HG03521 (cell line): ENCODE measurements around the gene NUBP1.
"Not testable (repeated sequence)": the region's sequence is repeated elsewhere in the genome, so short reads cannot be mapped to it uniquely, and the experiment has no call there.

ENCODE experiments used
- ATAC-seq: cut with Tn5 transposase; IDR thresholded peaks from one replicate; pipeline ENCODE4 v1.9.1; 2021; ENCODE audit warnings: mild to moderate bottlenecking, moderate library complexity; ENCODE audit not compliant: unreplicated experiment

Gene NUBP1

DNA sequence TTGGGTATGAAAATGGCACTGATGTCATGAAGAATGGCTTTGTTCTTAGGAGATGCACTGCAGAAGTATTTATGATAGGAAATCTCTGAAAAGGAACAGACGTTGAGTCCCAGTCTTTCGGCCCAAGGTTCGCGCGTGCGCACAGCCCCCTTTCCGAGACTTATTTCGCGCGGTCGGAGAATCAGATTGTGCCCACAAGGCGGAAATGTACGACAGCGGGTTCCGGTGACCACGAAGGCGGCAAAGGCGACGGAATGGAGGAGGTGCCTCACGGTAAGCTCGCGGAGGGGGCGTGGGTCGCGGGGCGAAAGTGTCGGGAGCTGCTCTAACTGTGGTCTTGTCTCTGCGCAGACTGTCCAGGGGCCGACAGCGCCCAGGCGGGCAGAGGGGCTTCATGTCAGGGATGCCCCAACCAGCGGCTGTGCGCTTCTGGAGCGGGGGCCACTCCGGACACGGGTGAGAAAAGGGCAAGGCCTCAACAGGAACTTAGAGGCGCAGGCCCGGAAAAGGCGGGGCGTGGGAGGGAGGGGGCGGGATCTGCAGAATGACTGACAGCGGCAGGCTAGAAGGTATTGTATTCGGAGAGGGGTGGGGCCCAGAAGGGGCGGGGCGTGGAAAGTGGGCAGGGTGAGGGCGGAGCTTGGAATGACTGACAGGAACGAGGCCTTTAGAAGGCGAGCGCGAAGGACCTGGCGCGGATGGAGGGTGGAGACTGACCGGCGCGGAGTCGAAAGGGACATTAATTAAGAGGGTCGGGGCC lies at the start of gene NUBP1:
NUBP1 (plus strand) TSS at position 233 of the 760 bp plus-strand sequence; CDS start at position 255, 22 bp downstream.
- peak; percentile 77 for ATAC-seq

DNA sequence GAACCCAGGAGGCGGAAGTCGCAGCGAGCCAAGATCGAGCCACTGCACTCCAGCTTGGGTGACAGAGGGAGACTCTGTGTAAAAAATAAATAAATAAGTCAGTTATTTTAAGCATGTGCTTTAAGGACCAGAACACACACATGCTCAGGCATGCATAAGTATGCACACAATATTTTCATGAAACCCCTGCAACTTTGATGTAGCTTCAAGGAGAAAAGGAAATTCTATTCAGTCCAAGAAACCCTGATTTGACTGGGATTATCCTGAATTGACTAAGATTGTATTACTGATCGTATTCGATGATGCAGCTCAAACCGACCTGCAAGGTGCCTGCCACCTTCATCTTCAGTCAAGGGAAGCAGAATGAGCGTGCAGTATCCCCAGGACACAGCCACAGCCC lies 49.8 kb upstream of the NUBP1 start:
- no peak for ATAC-seq

- no peak for ATAC-seq
These were observed 49.3 kb upstream of the NUBP1 start for GRCh38 chr16:10694306-10694705.

GRCh38 chr16:10694830-10695229 lies 48.8 kb upstream of the NUBP1 start, which contains the start of gene TEKT5:
TSS of gene TEKT5 (minus strand) at chr16:10694930. CDS start at chr16:10694873, 57 bp downstream.
- ATAC-seq = no peak

DNA sequence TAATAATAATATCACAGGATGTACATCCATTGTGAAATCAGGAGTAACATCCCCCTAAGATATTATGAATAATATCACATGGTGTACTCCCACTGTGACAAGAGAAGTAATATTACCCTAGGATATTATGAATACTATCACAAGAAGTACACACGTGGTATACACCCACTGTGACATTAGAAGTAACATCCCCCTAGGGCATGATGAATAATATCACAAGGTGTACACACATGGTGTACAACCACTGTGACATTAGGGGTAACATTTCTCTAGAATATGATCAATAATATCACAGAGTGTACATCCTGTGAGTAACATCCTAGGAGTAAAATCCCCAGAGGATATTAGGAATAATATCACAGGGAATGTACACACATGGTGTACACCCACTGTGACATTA lies 43.9 kb upstream of the NUBP1 start:
- ATAC-seq = no peak

- no peak for ATAC-seq
These were observed 34.7 kb upstream of the NUBP1 start for GRCh38 chr16:10708969-10709368.

DNA sequence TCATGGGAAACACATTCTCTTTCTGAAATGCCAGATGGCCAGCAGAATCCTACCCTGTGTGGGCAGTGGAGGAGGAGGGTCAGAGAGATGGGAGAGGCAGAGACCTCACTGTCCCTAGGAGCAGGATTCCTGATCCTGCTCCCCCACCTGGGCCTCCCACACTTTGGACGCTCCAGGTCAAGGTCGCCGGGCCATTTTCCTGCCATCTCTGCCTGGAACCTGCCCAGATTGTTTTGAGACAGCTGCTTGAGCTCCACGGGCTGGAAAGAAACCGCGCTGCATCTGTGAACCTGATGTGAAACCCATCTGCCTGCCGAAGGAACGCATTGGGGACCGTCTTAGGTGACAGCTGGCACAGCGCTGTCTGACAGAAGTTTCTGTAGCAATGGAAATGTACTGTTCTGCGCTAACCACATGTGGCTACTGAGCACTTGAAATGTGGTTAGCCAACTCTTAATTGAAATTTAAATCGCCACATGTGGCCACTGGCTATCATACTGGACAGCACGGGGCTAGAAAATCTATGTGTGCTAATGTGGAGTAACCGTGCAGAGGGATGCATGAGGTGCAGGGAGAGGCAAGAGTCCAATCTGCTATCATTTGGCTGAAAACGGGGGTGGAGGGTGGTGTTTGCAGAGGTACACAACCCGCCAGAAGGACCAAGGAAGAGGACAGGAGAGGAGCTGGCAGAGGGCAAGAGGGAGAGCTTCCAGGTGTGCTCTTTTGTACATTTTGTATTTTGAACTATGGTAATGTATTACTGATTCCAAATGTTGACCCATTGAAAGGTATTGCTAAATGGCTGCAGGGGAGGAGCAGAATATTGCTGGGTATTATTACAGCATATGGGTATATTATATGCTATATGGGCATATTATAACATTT lies 15.4 kb upstream of the NUBP1 start:
- no peak for ATAC-seq

- no peak for ATAC-seq
These were observed 14.3 kb upstream of the NUBP1 start for GRCh38 chr16:10729104-10730048.

GRCh38 chr16:10731790-10732189 lies 11.9 kb upstream of the NUBP1 start:
- ATAC-seq = no peak

DNA sequence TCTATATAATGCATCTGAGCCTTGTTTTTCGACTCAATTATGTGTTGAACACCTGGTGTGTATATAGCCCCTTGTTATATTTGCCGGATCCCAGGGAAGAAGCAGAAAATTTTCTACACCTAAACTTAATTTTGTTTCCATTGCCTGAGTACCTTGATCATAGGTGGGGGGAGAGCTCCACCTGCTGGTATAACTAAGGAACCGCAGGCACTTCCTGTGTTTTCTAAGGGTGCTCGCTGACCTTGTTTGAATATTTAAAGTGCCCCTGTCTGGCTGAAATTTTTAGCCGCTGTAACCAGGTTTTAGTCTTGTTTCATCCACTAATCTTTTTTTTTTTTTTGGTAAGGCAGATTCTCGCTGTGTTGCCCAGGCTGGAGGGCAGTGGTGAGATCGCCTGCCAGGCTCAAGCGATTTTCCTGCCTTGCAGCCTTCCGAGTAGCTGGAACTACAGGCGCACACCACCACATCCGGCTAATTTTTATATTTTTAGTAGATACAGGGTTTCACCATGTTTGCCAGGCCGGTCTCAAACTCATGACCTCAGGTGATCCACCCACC lies 6.5 kb upstream of the NUBP1 start:
- peak; percentile 44 for ATAC-seq

- ATAC-seq = peak; percentile 40
These were observed 5.2 kb upstream of the NUBP1 start for GRCh38 chr16:10738231-10739077.

GRCh38 chr16:10740000-10740844 lies 3.4 kb upstream of the NUBP1 start:
- no peak for ATAC-seq

DNA sequence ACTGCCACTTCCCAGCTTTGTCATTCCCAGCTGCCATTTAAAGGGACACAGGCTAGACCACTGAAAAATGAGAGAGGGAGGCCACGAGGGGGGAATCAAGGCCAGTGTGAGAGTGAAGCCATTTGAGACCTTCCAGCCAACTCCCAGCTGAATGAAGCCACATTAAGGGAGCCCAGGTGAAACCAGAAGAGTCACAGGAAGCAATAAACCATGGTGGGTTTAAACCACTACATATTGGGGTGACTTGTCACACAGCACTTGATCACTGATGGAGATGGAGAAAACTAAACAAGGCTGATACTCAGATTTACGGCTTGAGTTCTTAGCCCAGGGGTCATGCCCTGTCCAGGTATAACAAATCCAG lies 2.8 kb upstream of the NUBP1 start:
- ATAC-seq = no peak

DNA sequence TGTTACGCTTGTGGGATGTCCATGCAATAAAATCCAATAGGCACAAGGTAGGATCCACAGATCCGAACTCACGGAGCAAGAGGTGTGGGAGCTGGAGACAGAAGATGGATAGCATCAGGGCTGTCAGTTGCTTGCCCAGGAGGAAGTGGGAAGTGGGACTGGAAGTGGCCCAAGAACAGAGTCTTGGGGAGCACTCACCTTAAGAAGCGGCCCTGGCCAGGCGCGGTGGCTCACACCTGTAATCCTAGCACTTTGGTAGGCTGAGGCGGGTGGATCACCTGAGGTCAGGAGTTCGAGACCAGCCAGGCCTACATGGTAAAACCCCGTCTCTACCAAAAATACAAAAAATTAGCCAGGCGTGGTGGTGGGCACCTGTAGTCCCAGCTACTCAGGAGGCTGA lies 2.4 kb upstream of the NUBP1 start:
- ATAC-seq = not testable (repeated sequence)

GRCh38 chr16:10741844-10742243 lies 1.8 kb upstream of the NUBP1 start:
- no peak for ATAC-seq

DNA sequence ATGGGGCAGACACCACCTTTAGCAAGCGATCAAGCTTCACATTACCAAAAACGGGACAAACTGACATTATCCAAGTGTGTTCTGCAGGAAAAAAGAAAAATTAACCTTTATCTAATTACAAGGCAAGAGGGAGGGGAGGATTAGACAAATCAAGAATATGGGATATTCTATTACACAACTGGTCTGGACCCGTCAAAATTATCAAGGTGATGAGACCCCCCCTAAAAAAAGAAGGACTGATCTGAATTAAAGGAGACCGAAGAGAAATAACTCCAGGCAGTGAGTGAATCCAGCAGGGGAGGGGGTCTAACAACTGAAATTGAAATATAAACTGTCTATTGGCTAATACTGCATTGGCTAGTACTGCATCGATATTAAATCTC lies 424 bp upstream of the NUBP1 start:
- ATAC-seq = no peak

DNA sequence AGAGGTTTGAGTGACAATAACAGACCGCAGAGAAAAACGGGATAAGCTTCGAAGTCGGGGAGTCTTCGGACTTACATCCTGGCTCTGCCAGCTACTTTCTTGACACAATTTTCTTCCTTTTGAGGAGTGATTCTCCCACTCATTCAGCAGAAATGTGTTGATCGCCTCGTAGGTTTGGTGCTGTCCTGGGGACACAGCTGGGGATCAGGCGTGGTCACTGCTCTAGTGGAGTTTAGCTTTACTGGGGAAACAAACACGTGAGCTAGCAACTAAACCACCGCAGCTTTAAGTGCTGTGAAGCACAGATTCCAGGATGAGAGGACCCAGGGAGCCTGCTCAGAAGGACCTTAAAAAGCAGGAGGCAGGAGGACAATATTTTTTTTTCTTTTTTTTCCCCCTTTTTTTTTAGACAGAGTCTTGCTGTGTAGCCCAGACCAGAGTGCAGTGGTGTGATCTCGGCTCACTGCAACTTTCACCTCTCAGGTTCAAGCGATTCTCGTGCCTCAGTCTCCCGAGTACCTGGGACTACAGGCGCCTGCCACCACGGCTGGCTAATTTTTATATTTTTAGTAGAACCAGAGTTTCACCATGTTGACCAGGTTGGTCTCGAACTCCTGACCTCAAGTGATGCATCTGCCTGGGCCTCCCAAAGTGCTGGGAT lies 858 bp downstream of the NUBP1 start:
- no peak for ATAC-seq

DNA sequence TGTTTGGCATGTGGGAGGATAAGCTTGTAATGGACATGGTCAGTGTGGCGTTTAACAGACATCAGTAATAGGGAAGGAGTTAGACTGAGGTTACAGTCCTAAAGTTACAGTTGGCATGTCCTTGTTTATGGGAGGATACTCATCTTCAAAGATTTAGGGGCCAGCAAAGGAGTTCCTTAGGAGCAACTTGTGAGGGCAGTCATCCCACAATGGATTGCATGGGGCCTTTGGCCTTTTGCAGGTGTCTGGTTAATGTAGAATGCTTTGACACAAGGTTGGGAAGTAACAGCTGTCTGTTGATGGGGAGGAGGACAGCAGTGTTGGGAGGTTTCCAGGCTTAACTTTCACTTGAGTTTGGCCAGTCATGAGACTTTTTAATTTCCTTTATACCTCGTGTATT lies 2.2 kb downstream of the NUBP1 start:
- no peak for ATAC-seq
